Upper lobe of left lung (tissue), 6 donors: ENCODE results near the gene CHL1. TPM values are rescaled to one million over a fixed set of nuclear protein-coding genes. Genes with fewer than 3 reads are reported as not detected.

ENCODE experiments used
- ATAC-seq, 2 donors: fragments of 200-7000 bp; cut with Tn5 transposase; one replicate each; pipeline ENCODE4 v1.9.1; 2022; ENCODE audit warnings: mild to moderate bottlenecking in 2 of 2, moderate library complexity in 2 of 2; ENCODE audit not compliant: low FRiP score in 2 of 2
- DNase-seq, 2 donors: peaks; one replicate each; pipeline ENCODE4 v3.0.0-alpha.2; 2019 to 2020
- H3K27ac ChIP-seq, 4 donors: fragments of 200-600 bp; sonication (generic); one replicate each; pipeline ENCODE4 v1.5.1; 2016 to 2019
- H3K27me3 ChIP-seq, 4 donors: fragments of 200-600 bp; sonication (generic); one replicate each; pipeline ENCODE4 v1.5.1; 2017 to 2019
- H3K36me3 ChIP-seq, 4 donors: fragments of 200-600 bp; sonication (generic); one replicate each; pipeline ENCODE4 v1.5.1; 2016 to 2019
- H3K4me1 ChIP-seq, 4 donors: fragments of 200-600 bp; sonication (generic); one replicate each; pipeline ENCODE4 v1.5.1; 2018 to 2019
- H3K4me3 ChIP-seq, 4 donors: fragments of 200-600 bp; sonication (generic); one replicate each; pipeline ENCODE4 v1.5.1; 2017 to 2019; ENCODE audit warnings: mild to moderate bottlenecking in 2 of 4, moderate library complexity in 1 of 4
- H3K9me3 ChIP-seq, 4 donors: fragments of 200-600 bp; sonication (generic); one replicate each; pipeline ENCODE4 v1.5.1; 2018 to 2019
- EP300 ChIP-seq, 4 donors: sonication (generic); formaldehyde crosslinking; IDR thresholded peaks; one replicate each; pipeline ENCODE4 v1.5.1; 2017; ENCODE audit warnings: antibody characterized with exemption in 4 of 4, control low read depth in 2 of 4
- POLR2A ChIP-seq, 4 donors: fragments of 450-650 bp; IDR thresholded peaks; one replicate each; pipeline ENCODE4 v1.5.1; 2016 to 2017; ENCODE audit warnings: antibody characterized with exemption in 4 of 4, mild to moderate bottlenecking in 2 of 4
- POLR2AphosphoS5 ChIP-seq, 2 donors: sonication (generic); formaldehyde crosslinking; IDR thresholded peaks; one replicate each; pipeline ENCODE4 v1.5.1; 2017; ENCODE audit warnings: antibody characterized with exemption in 2 of 2
- WGBS, 2 donors: methylation state at CpG; one replicate each; pipeline ENCODE4 v1.1.5; 2017 to 2018; 5-methylcytosine and 5-hydroxymethylcytosine counted together
- total RNA-seq, 6 donors: library from RNA; depleted of rRNA in 4 of 6; stranded (reverse); fragments of >200 nt in 4 of 6; gene quantifications; one replicate each; pipeline versions ENCODE4 v1.1.0 to v1.2.1, GENCODE V29; 2016 to 2021
- TF ChIP-seq, protein P1 (sequence below), 6 experiments: fragments of 450-650 bp in 4 of 6; fragments of 200-600 bp in 2 of 6; sonication (generic) in 2 of 6; IDR thresholded peaks; one replicate each; pipeline ENCODE4 v1.5.1; 2016 to 2019; ENCODE audit warnings: antibody characterized with exemption in 6 of 6
- donor health status: DM: no; HTN: no; CAD: no; lungs with moderate emphysema.
- donor health status: DM: no; HTN: yes; CAD: no; lungs with severe emphysema.

CHL1 gene
- total RNA-seq, 6 donors from 2014 or later, result 3.1 to 14.3 (median 4.9) TPM

GRCh38 chr3:353191-353739 lies 156.7 kb downstream of the CHL1 start:
- H3K4me1 ChIP-seq, result no peaks in the 10 kb centered on the region
- no peaks in the 10 kb centered on the region for H3K27me3 ChIP-seq
- TF ChIP-seq, protein P1, sequence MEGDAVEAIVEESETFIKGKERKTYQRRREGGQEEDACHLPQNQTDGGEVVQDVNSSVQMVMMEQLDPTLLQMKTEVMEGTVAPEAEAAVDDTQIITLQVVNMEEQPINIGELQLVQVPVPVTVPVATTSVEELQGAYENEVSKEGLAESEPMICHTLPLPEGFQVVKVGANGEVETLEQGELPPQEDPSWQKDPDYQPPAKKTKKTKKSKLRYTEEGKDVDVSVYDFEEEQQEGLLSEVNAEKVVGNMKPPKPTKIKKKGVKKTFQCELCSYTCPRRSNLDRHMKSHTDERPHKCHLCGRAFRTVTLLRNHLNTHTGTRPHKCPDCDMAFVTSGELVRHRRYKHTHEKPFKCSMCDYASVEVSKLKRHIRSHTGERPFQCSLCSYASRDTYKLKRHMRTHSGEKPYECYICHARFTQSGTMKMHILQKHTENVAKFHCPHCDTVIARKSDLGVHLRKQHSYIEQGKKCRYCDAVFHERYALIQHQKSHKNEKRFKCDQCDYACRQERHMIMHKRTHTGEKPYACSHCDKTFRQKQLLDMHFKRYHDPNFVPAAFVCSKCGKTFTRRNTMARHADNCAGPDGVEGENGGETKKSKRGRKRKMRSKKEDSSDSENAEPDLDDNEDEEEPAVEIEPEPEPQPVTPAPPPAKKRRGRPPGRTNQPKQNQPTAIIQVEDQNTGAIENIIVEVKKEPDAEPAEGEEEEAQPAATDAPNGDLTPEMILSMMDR (IDR thresholded peaks at IDR 0.05), result no peak
- TF ChIP-seq POLR2A (IDR thresholded peaks at IDR 0.05), result no peak
- TF ChIP-seq EP300 (IDR thresholded peaks at IDR 0.05), result no peak
- TF ChIP-seq POLR2AphosphoS5 (IDR thresholded peaks at IDR 0.05), result no peak
- no peaks in the 10 kb centered on the region for H3K36me3 ChIP-seq
- H3K27ac ChIP-seq, result no peak overlapping the region
- 79 to 81% methylated on average over 3 of the region's 3 CpGs for WGBS, 2 donors
- no peak overlapping the region for H3K4me3 ChIP-seq
- no peaks in the 10 kb centered on the region for H3K9me3 ChIP-seq
- DNase-seq (no peak), ATAC-seq (no peak)

GRCh38 chr3:354432-354831 lies 157.9 kb downstream of the CHL1 start:
- TF ChIP-seq EP300 (IDR thresholded peaks at IDR 0.05), result no peak
- TF ChIP-seq, protein P1 (IDR thresholded peaks at IDR 0.05), result peak; percentile 39 to 81 (median 66)
- DNase-seq (no peak), ATAC-seq (peak; percentile 40 to 69)
- H3K27me3 ChIP-seq, result no peaks in the 10 kb centered on the region
- 28 to 33% methylated on average over 3 of the region's 3 CpGs for WGBS, 2 donors
- H3K4me3 ChIP-seq, result no peak overlapping the region
- H3K27ac ChIP-seq, result no peak overlapping the region
- H3K4me1 ChIP-seq, result no peaks in the 10 kb centered on the region
- no peaks in the 10 kb centered on the region for H3K36me3 ChIP-seq
- H3K9me3 ChIP-seq, result no peaks in the 10 kb centered on the region

DNA sequence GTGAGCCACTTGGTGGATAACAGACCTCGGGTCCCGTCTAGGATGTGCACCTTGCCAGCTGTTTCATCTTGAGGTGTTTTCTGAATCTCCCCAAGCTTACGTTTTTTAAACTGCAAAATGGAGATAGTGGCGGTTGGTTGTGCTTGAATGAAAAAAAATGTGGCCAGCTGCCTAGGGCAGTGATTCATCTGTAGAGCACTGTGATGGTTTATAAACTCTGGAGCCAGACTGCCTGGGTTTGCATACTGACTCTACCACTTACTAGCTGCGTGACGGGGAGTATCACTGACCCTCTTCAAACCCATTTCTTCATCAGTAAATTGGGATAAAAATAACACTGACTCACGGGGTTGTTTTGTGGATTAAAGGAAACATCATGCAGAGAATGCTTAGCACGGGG lies 159.1 kb downstream of the CHL1 start:
- DNase-seq, result no peak
- Histone ChIP-seq H3K4me3 (no peak overlapping the region), H3K27ac (no peak overlapping the region), H3K9me3 (no peaks in the 10 kb centered on the region), H3K36me3 (no peaks in the 10 kb centered on the region), H3K27me3 (no peaks in the 10 kb centered on the region), H3K4me1 (no peaks in the 10 kb centered on the region)
- no peak for ATAC-seq
- TF ChIP-seq EP300 (IDR thresholded peaks at IDR 0.05), result no peak
- no peak for TF ChIP-seq POLR2AphosphoS5 (IDR thresholded peaks at IDR 0.05)
- no peak for TF ChIP-seq POLR2A (IDR thresholded peaks at IDR 0.05)
- TF ChIP-seq, protein P1 (IDR thresholded peaks at IDR 0.05), result no peak
- 53 to 66% methylated on average over 8 of the region's 8 CpGs for WGBS, 2 donors

DNA sequence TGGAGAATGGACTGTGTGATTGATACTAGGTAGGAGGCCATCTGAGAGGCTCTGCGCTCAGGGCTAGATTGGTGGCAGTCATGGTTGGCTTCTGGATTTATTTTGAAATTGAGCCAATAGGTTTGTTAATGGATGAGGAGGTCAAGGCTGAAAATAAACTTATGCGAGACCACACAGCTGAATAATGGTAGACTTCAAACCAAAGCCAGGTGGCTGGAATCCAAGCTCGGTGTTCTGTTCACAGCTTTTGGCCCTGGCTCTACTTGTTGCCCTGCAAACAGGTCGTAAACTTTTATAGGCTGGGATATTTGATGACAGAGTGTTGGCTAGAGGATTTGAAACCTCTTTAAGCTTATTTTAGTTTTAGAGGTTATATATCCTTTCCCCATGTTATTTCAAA lies 160.4 kb downstream of the CHL1 start:
- Histone ChIP-seq H3K27me3 (no peaks in the 10 kb centered on the region), H3K4me1 (no peaks in the 10 kb centered on the region), H3K27ac (no peak overlapping the region), H3K9me3 (no peaks in the 10 kb centered on the region), H3K4me3 (no peak overlapping the region), H3K36me3 (no peaks in the 10 kb centered on the region)
- ATAC-seq (no peak), DNase-seq (no peak)
- WGBS, 2 donors, result 58 to 60% methylated on average over 4 of the region's 4 CpGs
- no peak for TF ChIP-seq POLR2AphosphoS5 (IDR thresholded peaks at IDR 0.05)
- TF ChIP-seq POLR2A (IDR thresholded peaks at IDR 0.05), result no peak
- no peak for TF ChIP-seq EP300 (IDR thresholded peaks at IDR 0.05)
- TF ChIP-seq, protein P1 (IDR thresholded peaks at IDR 0.05), result no peak

DNA sequence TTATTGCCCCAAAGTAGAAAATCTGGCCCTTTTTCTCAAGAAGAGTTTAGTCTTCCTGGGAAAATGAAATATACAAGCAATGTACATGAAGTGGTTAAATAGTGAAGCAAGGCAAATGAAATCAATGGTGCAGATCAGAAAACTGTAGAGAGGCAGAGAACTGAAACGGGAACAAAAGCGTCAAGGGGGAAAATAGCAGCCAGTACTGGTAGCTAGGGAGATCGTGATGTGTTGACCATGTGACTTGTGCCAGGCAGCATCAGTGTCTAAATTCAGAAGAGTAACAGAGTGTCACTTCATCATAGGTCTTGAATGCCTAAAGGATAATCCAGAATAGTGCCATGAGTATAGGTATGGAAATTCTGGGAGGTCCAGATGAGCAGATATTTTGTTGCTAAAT lies 163.1 kb downstream of the CHL1 start:
- H3K27me3 ChIP-seq, result no peaks in the 10 kb centered on the region
- TF ChIP-seq POLR2AphosphoS5 (IDR thresholded peaks at IDR 0.05), result no peak
- TF ChIP-seq POLR2A (IDR thresholded peaks at IDR 0.05), result no peak
- TF ChIP-seq EP300 (IDR thresholded peaks at IDR 0.05), result no peak
- TF ChIP-seq, protein P1 (IDR thresholded peaks at IDR 0.05), result no peak
- H3K27ac ChIP-seq, result no peak overlapping the region
- no peak overlapping the region for H3K4me3 ChIP-seq
- 42 to 72% methylated on average over 3 of the region's 3 CpGs for WGBS, 2 donors
- H3K4me1 ChIP-seq, result no peaks in the 10 kb centered on the region
- no peaks in the 10 kb centered on the region for H3K36me3 ChIP-seq
- DNase-seq, result no peak
- no peaks in the 10 kb centered on the region for H3K9me3 ChIP-seq
- ATAC-seq, result no peak
